SJSA1 (cell line): Measurements from ENCODE around the gene UBXN6. TPM values are rescaled to one million over a fixed set of nuclear protein-coding genes. Genes with fewer than 3 reads are reported as not detected.

Source experiments
- DNase-seq, 2 experiments: peaks; one replicate each; pipeline ENCODE4 v3.0.0-alpha.2; 2015 to 2020; ENCODE audit warnings: low spot score in 2 of 2, low read depth in 1 of 2
- H3K27ac ChIP-seq: fragments of 250-450 bp; sonication (Bioruptor Pico); 2 replicates; pipeline ENCODE4 v1.5.1; 2020; ENCODE audit warnings: mild to moderate bottlenecking, moderate library complexity
- H3K27me3 ChIP-seq: fragments of 250-450 bp; sonication (Bioruptor Pico); replicated peaks from 2 replicates; pipeline ENCODE4 v1.5.1; 2020; ENCODE audit warnings: mild to moderate bottlenecking, moderate library complexity
- H3K36me3 ChIP-seq: fragments of 250-450 bp; sonication (Bioruptor Pico); 2 replicates; pipeline ENCODE4 v1.5.1; 2020; ENCODE audit warnings: mild to moderate bottlenecking
- H3K4me1 ChIP-seq: fragments of 250-450 bp; sonication (Bioruptor Pico); replicated peaks from 2 replicates; pipeline ENCODE4 v1.6.1; 2021; ENCODE audit warnings: mild to moderate bottlenecking
- H3K4me3 ChIP-seq: fragments of 250-450 bp; sonication (Bioruptor Pico); 2 replicates; pipeline ENCODE4 v1.5.1; 2020; ENCODE audit warnings: mild to moderate bottlenecking
- H3K9me3 ChIP-seq: fragments of 250-450 bp; sonication (Bioruptor Pico); replicated peaks from 2 replicates; pipeline ENCODE4 v1.5.1; 2020; ENCODE audit warnings: mild to moderate bottlenecking
- total RNA-seq: library from RNA; depleted of rRNA; stranded (reverse); fragments of >200 nt; shearing (Covaris generic); gene quantifications from 2 replicates; pipeline ENCODE4 v1.2.3, GENCODE V29; 2014

UBXN6 gene
- total RNA-seq, 1 experiment from 2014 or later: 39.3 TPM

DNA sequence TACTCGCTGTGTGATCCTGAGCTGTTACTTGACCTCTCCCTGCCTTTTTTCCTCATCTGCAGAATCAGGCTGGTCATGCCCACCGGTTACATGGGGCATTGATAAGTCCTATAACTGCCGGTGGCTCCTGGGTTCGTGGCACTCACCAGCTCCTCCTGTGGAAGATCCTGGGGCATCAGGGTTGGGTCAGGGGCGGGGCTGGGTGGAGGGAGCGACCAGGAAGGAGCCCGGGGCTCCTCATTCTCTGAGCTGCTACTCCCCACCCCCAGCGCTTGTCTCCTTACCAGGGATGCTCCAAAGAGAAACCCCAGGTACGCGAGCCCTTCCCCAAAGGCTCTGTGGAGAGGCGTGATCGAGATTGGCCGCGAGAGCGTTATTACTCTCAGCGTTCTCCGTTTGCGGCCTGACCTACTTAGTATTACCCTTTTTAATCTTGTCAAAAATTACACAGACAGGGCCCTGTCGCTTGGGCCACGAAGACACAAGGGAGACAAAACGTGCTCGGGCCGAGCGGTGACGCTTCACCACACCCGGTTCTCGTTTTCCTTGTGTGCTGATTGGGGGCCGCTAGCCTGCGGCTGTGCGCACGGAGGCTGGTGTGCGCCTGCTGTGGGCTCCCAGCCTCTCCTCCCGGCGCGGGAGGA lies 25.2 kb upstream of the UBXN6 start:
- H3K9me3 ChIP-seq: no peaks in the 10 kb centered on the region
- H3K4me3 ChIP-seq: no peak overlapping the region
- H3K36me3 ChIP-seq: peaks cover 39% of the 10 kb centered on the region
- no peaks in the 10 kb centered on the region for H3K27me3 ChIP-seq
- no peaks in the 10 kb centered on the region for H3K4me1 ChIP-seq
- DNase-seq: no peak
- no peak overlapping the region for H3K27ac ChIP-seq

DNA sequence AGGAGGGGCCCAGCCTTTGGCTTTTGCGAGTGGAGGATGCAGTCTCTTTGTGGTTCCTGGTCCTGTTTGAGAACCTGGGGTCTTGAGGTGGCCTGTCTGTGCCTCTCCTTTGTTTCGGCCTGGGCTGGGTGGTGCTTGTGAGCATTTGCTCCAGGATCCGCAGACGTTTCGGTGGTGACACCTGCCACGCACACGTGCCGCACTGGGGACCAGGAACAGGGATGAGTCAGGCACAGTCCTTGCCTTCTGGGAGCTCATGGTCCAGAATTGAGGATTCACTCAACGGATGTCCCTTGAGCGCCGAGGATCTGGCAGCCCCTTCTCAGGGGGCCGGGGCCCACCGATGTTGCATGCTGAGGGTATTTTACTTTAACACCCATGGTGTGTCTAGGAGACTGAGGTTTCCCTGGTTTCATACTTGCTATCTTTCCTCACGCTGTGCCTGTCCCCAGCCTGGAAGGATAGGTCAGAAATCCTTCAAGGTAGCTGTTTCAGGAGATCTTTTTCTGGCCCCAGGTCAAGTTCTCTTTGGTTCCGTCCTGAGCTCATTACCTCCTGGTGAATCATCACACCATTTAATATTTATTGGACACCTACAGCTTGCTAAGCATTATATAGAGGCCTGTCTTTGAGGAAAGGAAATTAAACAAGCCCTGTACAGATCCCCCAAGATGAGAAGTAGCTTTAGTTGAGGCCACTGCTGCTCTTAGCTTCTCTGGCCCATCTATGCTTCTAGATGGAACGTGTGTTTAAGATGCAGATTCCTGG lies 19.6 kb upstream of the UBXN6 start:
- DNase-seq: no peak

DNA sequence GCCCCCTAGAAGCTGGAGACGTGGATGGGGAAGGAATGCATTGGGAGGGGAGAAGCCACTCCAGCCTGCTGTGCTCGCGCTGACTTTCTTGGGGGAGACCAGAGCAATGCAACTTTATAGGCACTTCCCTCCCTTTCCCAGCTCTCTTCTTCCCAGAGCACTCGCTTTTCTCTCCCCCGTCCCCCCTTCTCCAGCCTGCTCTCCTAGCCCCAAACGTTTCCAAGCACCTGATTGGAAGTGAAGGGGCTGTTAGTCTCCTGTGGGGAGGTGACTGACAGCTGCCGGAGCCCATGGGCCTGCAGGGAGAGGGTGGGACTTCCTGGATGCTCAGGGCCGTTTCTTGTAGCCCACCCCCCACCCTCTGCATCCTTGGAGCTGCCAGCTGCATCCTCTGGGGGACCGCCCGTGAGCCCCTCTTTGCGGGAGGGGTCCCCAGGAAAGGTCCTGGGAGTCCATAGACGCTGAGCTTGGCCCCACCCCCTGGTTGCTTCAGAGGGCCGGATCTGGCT lies 17.0 kb upstream of the UBXN6 start:
- Histone ChIP-seq H3K4me3 (peak overlapping the region; percentile 16), H3K9me3 (no peaks in the 10 kb centered on the region), H3K36me3 (peaks cover 33% of the 10 kb centered on the region), H3K27me3 (no peaks in the 10 kb centered on the region), H3K27ac (no peak overlapping the region), H3K4me1 (peaks cover 12% of the 10 kb centered on the region)
- no peak for DNase-seq

More for the DNA sequence above, 19.6 kb upstream of the UBXN6 start:
- peaks cover 12% of the 10 kb centered on the region for H3K4me1 ChIP-seq
- no peaks in the 10 kb centered on the region for H3K27me3 ChIP-seq
- H3K36me3 ChIP-seq: peaks cover 43% of the 10 kb centered on the region
- H3K9me3 ChIP-seq: no peaks in the 10 kb centered on the region
- H3K27ac ChIP-seq: no peak overlapping the region
- no peak overlapping the region for H3K4me3 ChIP-seq

DNA sequence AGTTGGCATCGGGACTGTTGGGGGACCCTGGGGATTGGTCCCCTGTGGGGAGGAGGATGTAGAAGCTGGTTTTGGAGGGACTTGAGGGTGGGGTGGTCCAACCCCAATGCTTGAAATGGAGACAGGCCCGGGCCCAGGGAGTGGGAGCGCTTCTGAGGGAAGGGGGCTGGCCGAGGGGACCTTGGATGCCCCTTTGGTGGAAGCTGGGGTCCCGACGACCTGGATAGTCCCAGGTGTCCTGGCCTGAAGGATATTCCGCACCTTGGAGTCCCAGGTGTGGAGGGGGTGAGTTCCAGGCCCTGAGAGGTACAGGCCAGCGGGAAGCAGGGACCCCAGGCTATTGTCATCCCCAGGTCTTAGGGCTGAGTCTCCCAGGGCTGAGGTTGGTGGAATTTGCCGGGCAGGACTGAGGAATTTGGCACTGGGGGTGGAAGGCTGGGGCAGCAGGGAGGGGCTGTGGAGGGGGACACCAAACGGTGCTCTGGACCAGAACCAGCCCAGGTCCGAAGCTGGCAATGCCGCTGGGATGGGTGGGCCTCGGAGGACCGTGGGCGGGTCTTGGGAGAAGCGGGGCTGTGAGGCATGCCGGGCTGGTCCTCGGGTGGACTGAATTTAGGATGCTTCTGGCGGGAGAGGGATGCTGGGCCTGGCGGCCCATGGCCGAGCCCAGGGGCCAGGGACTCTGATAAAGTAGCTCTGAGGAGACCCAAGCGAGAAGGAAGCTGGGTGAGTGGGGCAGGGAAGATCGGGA lies 16.3 kb upstream of the UBXN6 start:
- H3K27me3 ChIP-seq: no peaks in the 10 kb centered on the region
- peaks cover 12% of the 10 kb centered on the region for H3K4me1 ChIP-seq
- peak overlapping the region; percentile 16 for H3K4me3 ChIP-seq
- peaks cover 31% of the 10 kb centered on the region for H3K36me3 ChIP-seq
- H3K9me3 ChIP-seq: no peaks in the 10 kb centered on the region
- no peak for DNase-seq
- H3K27ac ChIP-seq: no peak overlapping the region

DNA sequence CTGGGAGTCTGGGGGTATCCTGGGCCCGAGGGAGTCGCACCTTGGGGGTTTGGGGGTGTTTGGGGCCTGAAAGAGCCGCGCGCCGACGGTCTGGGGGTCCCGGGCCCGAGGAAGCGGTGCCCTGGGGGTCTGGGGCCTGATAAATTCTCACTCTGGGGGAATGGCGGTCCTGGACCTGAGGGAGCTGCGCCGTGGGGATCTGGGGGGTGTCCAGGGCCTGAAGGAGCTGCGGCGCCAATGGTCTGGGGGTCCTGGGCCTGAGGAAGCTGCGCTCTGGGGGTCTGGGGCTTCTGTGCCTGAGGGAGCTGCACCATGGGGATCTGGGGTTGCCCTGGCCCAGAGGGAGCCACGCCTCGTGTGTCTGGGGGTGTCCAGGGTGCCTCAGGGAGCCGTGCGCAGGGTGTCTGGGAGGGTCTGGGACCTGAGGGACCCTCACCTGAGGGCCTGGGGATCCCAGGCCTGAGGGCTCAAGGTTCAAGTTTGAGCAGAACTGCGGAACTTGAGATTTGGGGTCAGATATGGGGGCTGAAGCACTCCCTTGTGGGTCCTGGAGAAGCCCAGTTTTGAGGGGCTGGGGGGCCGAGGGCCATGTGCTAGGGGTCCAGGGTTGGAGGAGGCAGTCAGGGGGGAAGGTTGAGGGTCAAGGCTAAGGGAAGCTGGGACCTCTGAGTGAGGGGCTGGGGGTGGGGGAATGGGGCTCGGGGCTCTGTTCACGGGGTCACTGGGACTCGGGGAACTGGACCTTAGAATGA lies 15.6 kb upstream of the UBXN6 start:
- Histone ChIP-seq H3K36me3 (peaks cover 23% of the 10 kb centered on the region), H3K4me3 (peak overlapping the region; percentile 67), H3K4me1 (peaks cover 12% of the 10 kb centered on the region), H3K9me3 (no peaks in the 10 kb centered on the region), H3K27me3 (no peaks in the 10 kb centered on the region), H3K27ac (no peak overlapping the region)
- DNase-seq: no peak

DNA sequence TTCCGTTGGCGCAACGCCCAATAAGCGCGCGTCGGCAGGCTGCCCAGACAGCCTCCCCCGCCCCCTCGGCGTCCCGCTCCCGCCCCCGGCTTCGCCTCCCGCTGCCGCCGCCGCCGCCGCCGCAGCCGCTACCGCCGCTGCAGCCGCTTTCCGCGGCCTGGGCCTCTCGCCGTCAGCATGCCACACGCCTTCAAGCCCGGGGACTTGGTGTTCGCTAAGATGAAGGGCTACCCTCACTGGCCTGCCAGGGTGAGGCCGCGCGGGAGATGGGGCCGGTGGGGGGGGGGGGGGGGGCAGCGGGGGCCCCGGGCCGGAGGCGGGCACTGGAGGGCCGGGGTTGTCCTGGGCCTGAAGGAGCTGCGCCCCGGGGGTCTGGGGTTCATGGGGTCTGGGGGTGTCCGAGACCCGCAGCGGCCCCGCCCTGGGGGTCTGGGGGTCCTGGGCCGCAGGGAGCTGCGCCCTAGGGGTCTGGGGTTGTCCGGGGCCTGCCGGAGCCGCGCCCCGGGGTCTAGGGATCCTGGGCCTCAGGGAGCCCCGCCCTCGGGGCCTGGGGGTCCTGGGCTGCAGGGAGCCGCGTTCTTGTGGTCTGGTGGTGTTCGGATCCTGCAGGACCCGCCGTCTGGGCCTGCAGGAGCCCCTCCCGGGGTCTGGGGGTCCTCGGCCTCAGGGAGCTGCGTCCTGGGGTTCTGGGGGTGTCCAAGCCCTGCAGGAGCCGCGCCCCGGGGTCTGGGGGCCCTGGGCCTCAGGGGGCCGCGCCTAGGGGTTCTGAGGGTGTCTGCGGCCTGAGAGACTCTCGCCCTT lies 14.8 kb upstream of the UBXN6 start, which contains the start of gene HDGFL2:
TSS of gene HDGFL2 (plus strand) at position 124 of the 801 bp plus-strand sequence. CDS start at position 178, 54 bp downstream.
- Histone ChIP-seq H3K4me3 (peak within 1 kb of the TSS; percentile 67), H3K4me1 (peaks cover 12% of the 10 kb centered on the region), H3K9me3 (no peaks in the 10 kb centered on the region), H3K27ac (peak within 1 kb of the TSS; percentile 29), H3K27me3 (no peaks in the 10 kb centered on the region), H3K36me3 (peaks cover 19% of the 10 kb centered on the region)
- DNase-seq: no peak

DNA sequence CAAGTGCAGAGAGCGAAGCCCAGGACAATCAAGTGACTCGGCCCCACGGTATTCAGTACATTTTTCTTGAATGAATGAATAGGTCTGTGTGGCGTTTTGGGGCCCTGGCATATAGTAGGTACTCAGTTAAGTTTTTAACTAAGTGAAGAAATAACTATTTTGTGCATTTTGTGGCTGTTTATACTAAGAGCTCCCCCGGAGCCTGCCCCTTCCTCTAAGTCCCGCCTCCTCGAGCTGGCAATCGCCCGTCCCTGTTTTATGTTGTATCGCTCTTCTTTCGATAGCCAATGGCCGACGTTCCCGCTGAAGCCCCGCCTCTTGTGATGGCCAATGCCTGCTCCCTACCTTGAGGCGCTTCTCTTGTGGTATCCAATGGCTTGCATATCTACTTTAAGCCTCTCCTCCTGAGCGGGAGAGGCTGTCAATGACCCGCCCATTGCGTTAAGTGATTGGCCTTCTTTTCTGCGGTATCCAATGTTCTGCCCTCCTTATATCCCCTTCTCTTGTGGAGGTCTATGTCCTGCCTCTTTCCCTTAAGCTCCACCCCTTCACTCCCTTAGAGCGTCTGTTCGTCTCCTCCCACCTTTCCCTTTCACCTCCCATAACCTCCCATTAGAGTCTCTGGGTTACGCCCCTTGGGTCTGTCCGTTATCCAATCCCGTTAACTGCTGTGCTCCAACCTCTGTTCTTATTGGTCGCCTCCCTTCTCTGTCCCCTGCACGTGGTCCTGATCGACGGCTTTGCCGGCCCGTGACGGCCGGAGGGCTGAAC lies 14.0 kb upstream of the UBXN6 start:
- Histone ChIP-seq H3K9me3 (no peaks in the 10 kb centered on the region), H3K4me3 (peak overlapping the region; percentile 67), H3K27ac (peak overlapping the region; percentile 29), H3K4me1 (peaks cover 12% of the 10 kb centered on the region), H3K27me3 (no peaks in the 10 kb centered on the region), H3K36me3 (peaks cover 11% of the 10 kb centered on the region; the same call in 1 of the 2 replicates)
- peak; percentile 99 to 100 for DNase-seq

DNA sequence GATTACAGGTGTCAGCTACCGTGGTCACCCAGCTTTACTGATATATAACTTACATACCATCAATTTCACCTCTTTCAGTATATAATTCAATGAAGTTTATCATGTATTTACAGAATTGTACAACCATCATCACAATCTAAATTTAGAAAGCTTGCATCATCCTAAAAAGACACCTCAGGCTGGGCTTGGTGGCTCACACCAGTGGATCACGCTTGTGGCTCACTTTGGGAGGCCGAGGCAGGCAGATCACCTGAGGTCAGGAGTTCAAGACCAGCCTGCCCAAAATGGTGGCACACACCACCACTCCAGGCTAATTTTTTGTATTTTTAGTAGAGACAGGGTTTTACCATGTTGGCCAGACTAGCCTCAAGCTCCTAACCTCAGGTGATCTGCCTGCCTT lies 10.2 kb upstream of the UBXN6 start:
- no peaks in the 10 kb centered on the region for H3K9me3 ChIP-seq
- no peak for DNase-seq
- no peaks in the 10 kb centered on the region for H3K27me3 ChIP-seq
- H3K36me3 ChIP-seq: 0 out of 2 replicates have a peak, but pooled peaks cover 3% of the 10 kb centered on the region
- no peak overlapping the region for H3K4me3 ChIP-seq
- no peaks in the 10 kb centered on the region for H3K4me1 ChIP-seq
- no peak overlapping the region for H3K27ac ChIP-seq

DNA sequence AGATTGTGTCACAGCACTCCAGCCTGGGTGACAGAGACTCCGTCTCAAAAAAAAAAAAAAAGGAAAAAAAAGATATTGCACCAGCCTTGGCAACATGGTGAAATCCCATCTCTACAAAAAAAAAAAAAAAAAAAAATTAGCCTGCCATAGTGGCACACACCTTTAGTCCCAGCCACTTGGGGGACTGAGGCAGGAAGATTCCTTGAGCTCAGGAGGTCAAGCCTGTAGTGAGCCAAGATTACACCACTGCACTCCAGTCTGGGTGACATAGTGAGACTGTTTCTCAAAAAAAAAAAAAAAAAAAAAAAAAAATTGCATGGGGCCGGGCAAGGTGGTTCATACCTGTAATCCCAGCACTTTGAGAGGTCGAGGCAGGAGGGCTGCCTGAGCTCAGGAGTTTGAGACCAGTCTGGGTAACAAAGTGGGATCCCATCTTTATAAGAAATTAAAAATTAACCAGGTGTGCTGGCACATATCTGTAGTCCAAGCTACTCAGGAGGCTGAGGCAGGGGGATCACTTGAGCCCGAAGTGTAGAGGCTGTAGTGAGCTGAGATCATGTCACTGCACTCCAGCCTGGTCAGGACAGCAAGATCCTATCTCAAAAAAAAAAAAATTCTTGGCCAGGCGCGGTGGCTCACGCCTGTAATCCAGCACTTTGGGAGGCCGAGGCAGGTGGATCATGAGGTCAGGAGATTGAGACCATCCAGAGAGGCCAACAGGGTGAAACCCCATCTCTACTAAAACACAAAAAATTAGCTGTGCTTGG lies 7.4 kb upstream of the UBXN6 start:
- H3K4me1 ChIP-seq: no peaks in the 10 kb centered on the region
- no peak for DNase-seq

DNA sequence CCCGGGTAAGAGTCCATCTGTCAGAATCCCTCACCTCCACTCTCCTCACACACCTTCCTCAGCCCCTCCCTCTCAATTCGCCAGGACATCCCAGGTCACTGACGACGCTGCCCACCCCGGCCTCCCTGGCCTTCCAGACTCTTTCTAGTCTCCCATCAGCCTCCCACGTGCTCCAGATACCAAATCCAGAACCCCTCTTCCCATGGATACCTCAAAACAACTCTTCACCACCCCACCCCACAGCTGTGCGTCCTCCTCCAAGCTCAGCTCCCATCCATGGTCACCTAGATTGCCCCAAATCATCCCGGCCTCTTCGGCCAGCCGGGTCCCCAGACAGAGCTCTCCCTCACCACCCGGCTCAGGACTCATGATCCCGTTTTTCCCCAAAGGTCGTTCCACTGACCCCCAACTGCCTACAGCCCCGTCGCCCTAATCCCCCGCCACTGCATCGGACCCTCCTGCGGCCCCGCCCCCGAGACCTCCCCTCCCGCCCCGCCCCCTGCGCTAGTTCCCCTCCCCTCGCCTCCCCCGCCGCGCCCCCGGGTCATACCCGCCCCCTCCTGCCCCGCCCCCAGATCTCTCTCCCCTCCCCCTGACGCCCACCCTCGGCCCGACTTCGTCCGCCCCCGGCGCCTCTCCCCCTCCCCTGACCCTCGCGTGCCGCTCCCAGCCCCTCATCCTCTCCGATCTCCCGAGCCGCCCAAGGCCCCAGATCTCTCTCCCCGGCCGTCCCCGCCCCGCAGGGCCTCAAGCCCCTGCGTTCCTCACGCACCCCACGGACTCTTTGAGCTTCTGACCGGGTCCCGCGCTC lies 546 bp downstream of the UBXN6 start:
- DNase-seq: no peak

More for the DNA sequence above, 7.4 kb upstream of the UBXN6 start:
- Histone ChIP-seq H3K27ac (no peak overlapping the region), H3K36me3 (no peaks in the 10 kb centered on the region), H3K4me3 (no peak overlapping the region), H3K9me3 (no peaks in the 10 kb centered on the region), H3K27me3 (no peaks in the 10 kb centered on the region)

DNA sequence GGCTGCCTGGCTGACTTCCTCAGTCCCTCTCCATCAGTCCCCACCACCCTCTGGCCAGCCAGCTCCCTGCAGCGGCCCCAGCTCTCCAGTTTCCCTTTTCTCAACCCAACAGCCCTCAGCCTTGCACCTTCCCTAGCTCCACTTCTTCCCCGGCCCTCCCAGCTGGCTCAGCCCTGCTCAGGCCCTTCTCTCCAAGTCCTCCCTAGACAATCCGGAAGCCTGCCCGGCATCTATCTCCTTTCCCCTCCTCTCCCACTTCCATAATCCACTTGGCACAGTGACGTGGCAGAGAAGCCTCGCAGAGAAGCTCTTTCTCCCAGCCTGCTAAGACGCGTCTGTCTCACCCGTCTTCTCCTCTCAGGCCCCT lies 1.1 kb downstream of the UBXN6 start:
- H3K27ac ChIP-seq: peak overlapping the region; percentile 49; the same call in 1 of the 2 replicates
- no peaks in the 10 kb centered on the region for H3K9me3 ChIP-seq
- peaks cover 23% of the 10 kb centered on the region for H3K4me1 ChIP-seq
- H3K36me3 ChIP-seq: peaks cover 31% of the 10 kb centered on the region
- H3K4me3 ChIP-seq: peak overlapping the region; percentile 49
- H3K27me3 ChIP-seq: no peaks in the 10 kb centered on the region
- DNase-seq: peak; percentile 65 to 73

More for the DNA sequence above, 546 bp downstream of the UBXN6 start:
- Histone ChIP-seq H3K4me1 (peaks cover 23% of the 10 kb centered on the region), H3K27me3 (no peaks in the 10 kb centered on the region), H3K36me3 (peaks cover 25% of the 10 kb centered on the region), H3K9me3 (no peaks in the 10 kb centered on the region), H3K27ac (peak overlapping the region; percentile 49), H3K4me3 (peak overlapping the region; percentile 49)
